Measurements from ENCODE around the gene SHH.

DNA sequence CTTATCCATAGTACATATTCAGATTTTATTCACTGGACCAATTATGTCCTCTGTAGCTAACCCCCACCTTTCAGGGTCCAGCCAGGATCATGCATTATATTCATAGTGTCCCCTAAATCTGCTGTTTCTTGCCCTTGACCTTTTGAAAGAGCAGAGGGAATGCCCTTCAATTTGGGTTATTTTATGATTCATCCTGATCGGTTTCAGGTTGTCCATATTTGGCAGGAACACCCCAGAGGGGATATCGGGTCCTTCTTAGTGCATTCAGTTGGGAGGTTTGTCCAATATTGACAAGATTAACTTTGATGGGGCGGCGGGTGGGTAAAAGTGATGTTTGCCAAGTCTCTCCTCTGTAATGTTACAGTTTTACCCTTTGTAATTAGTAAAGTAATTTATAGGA lies 60.9 kb downstream of the SHH start:
- TF ChIP-seq, protein P1, sequence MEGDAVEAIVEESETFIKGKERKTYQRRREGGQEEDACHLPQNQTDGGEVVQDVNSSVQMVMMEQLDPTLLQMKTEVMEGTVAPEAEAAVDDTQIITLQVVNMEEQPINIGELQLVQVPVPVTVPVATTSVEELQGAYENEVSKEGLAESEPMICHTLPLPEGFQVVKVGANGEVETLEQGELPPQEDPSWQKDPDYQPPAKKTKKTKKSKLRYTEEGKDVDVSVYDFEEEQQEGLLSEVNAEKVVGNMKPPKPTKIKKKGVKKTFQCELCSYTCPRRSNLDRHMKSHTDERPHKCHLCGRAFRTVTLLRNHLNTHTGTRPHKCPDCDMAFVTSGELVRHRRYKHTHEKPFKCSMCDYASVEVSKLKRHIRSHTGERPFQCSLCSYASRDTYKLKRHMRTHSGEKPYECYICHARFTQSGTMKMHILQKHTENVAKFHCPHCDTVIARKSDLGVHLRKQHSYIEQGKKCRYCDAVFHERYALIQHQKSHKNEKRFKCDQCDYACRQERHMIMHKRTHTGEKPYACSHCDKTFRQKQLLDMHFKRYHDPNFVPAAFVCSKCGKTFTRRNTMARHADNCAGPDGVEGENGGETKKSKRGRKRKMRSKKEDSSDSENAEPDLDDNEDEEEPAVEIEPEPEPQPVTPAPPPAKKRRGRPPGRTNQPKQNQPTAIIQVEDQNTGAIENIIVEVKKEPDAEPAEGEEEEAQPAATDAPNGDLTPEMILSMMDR (IDR thresholded peaks at IDR 0.05), result no peak
- no peak for TF ChIP-seq EP300 (IDR thresholded peaks at IDR 0.05)
